K562 (cell line): ENCODE data around the gene ARID3B. TPM values are rescaled to one million over a fixed set of nuclear protein-coding genes. Genes with fewer than 3 reads are reported as not detected.

Experiments
- ATAC-seq: fragments of 200-7000 bp; cut with Tn5 transposase; 3 replicates; pipeline ENCODE4 v1.9.1; 2020; ENCODE audit warnings: moderate library complexity
- BruUV-seq: library from RNA; stranded (reverse); fragments of 400-500 nt; replicated peaks from 2 replicates; lab custom pipeline; 2021; lab: Mats Ljungman, UMichigan
- CTCF ChIA-PET: fragments of 300-600 bp; formaldehyde crosslinking; extraction: SDS; loops from one replicate; lab custom pipeline; 2021; ENCODE audit warnings: low intra/inter-chr PET ratio; lab: Yijun Ruan, JAX
- POLR2A ChIA-PET: fragments of 300-600, 350-650 bp; sonication (Branson Sonifier 250); formaldehyde crosslinking; extraction: SDS; loops from one replicate; lab custom pipeline; 2021; ENCODE audit warnings: antibody characterized with exemption, inconsistent platforms; lab: Yijun Ruan, JAX
- DNase-seq, 4 experiments: peaks; one replicate each; pipeline versions ENCODE4 v3.0.0 to v3.0.0-alpha.2; 2011 to 2018; ENCODE audit warnings: low spot score in 3 of 4, mixed read lengths in 3 of 4; ENCODE audit errors: extremely low read depth in 1 of 4
- FAIRE-seq: peaks from 2 replicates; lab custom pipeline; 2011; peaks lifted over from hg19 to GRCh38; lab: Jason Lieb, UNC
- H2AFZ ChIP-seq: 2 replicates; pipeline ENCODE4 v1.6.0; 2011; ENCODE audit warnings: low read depth, low read length, control low read depth, inconsistent platforms
- H3K27ac ChIP-seq: fragments of 200-600 bp; 3 replicates; pipeline ENCODE4 v1.8.0; 2011; ENCODE audit warnings: low read depth, mild to moderate bottlenecking, control low read depth, inconsistent platforms, low read length, moderate library complexity, mixed read lengths; ENCODE audit errors: extremely low read depth
- H3K27me3 ChIP-seq, 2 experiments: fragments of 300-600 bp in 1 of 2; 2 replicates in 1 of 2; 3 replicates in 1 of 2; pipeline versions ENCODE4 v1.6.0 to v1.8.0; 2011; ENCODE audit warnings: inconsistent platforms in 2 of 2, low read length in 2 of 2, mild to moderate bottlenecking in 1 of 2, mixed read lengths in 1 of 2, moderate library complexity in 1 of 2; ENCODE audit not compliant: control insufficient read depth in 2 of 2, insufficient read depth in 2 of 2
- H3K36me3 ChIP-seq: fragments of 300-600 bp; 3 replicates; pipeline ENCODE4 v1.8.0; 2011; ENCODE audit warnings: mild to moderate bottlenecking, low read length, inconsistent platforms; ENCODE audit not compliant: control insufficient read depth, insufficient read depth
- H3K4me1 ChIP-seq, 2 experiments: fragments of 200-600 bp in 1 of 2; replicated peaks in 1 of 2; 2 replicates in 1 of 2; 3 replicates in 1 of 2; pipeline versions ENCODE4 v1.5.1 to v1.8.0; 2011; ENCODE audit warnings: inconsistent platforms in 2 of 2, low read length in 2 of 2, mild to moderate bottlenecking in 1 of 2, mixed read lengths in 1 of 2, moderate library complexity in 1 of 2; ENCODE audit not compliant: control insufficient read depth in 2 of 2, insufficient read depth in 2 of 2
- H3K4me2 ChIP-seq: 2 replicates; pipeline ENCODE4 v1.6.1; 2011; ENCODE audit warnings: low read length, control low read depth, inconsistent platforms, mixed read lengths; ENCODE audit not compliant: insufficient read depth
- H3K4me3 ChIP-seq: fragments of 200-600 bp; sonication (generic), shearing (Covaris generic); 2 replicates; pipeline ENCODE4 v1.5.1; 2016; ENCODE audit warnings: control low read depth, inconsistent platforms
- H3K79me2 ChIP-seq: fragments of 200-600 bp; 3 replicates; pipeline ENCODE4 v1.8.0; 2011; ENCODE audit warnings: low read length, inconsistent platforms; ENCODE audit not compliant: control insufficient read depth, insufficient read depth
- H3K9ac ChIP-seq, 2 experiments: 2 replicates each; pipeline versions ENCODE4 v1.6.0 to v1.6.1; 2011; ENCODE audit warnings: low read depth in 2 of 2, low read length in 2 of 2, control low read depth in 1 of 2, inconsistent platforms in 1 of 2, mild to moderate bottlenecking in 1 of 2, mixed read lengths in 1 of 2; ENCODE audit not compliant: insufficient read depth in 1 of 2
- H3K9me1 ChIP-seq: one replicate; pipeline ENCODE4 v1.6.0; 2011; ENCODE audit warnings: inconsistent platforms, mild to moderate bottlenecking, low read length, moderate library complexity; ENCODE audit not compliant: control insufficient read depth, insufficient read depth
- H3K9me3 ChIP-seq: replicated peaks from 2 replicates; pipeline ENCODE4 v1.5.1; 2011; ENCODE audit warnings: low read depth, low read length, inconsistent platforms; ENCODE audit not compliant: control insufficient read depth, insufficient read depth
- H4K20me1 ChIP-seq: replicated peaks from 2 replicates; pipeline ENCODE4 v1.6.1; 2011; ENCODE audit warnings: low read length, inconsistent platforms, mixed read lengths; ENCODE audit not compliant: control insufficient read depth, insufficient read depth
- EZH2 ChIP-seq: IDR thresholded peaks from 2 replicates; pipeline ENCODE4 v1.6.1; 2012; ENCODE audit warnings: low read depth, mild to moderate bottlenecking, inconsistent platforms, low read length, borderline replicate concordance
- HCFC1 ChIP-seq: IDR thresholded peaks from 2 replicates; pipeline ENCODE4 v1.6.1; 2012; ENCODE audit warnings: low read depth, low read length, improper control_type of control experiment
- HDAC8 ChIP-seq: fragments of 450-650 bp; IDR thresholded peaks from 2 replicates; pipeline ENCODE4 v1.6.1; 2016; ENCODE audit warnings: mild to moderate bottlenecking, missing genetic modification characterization, moderate library complexity, missing compliant biosample characterization
- SAFB ChIP-seq: fragments of 200-400 bp; formaldehyde crosslinking; IDR thresholded peaks from 2 replicates; pipeline ENCODE4 v1.6.1; 2017; ENCODE audit warnings: low read depth, low read length, borderline replicate concordance
- ZBTB8A ChIP-seq: fragments of 450-650 bp; IDR thresholded peaks from 2 replicates; pipeline ENCODE4 v1.6.1; 2018; ENCODE audit warnings: mild to moderate bottlenecking, moderate library complexity; ENCODE audit not compliant: partially characterized antibody
- ZNF253 ChIP-seq: fragments of 250-450 bp; sonication (Bioruptor Pico); conservative IDR thresholded peaks from 2 replicates; pipeline ENCODE4 v1.6.1; 2021; ENCODE audit warnings: mild to moderate bottlenecking
- ZNF280A ChIP-seq: fragments of 450-650 bp; IDR thresholded peaks from 2 replicates; pipeline ENCODE4 v1.6.1; 2018; ENCODE audit warnings: mild to moderate bottlenecking, low read depth; ENCODE audit not compliant: partially characterized antibody
- WGBS: fragments of 100-300 bp; shearing (Covaris generic); methylation state at CpG from one replicate; pipeline ENCODE4 v1.1.6; 2016; ENCODE audit warnings: low coverage, mixed read lengths; ENCODE audit not compliant: insufficient coverage; ENCODE audit errors: missing lambda C conversion rate; 5-methylcytosine and 5-hydroxymethylcytosine counted together
- in situ Hi-C: fragments of 300-500 bp; cut with MboI; formaldehyde crosslinking; loops from 4 replicates; pipeline ENCODE4 v1.15.0; 2018; ENCODE audit warnings: inconsistent platforms, mixed read lengths
- intact Hi-C: fragments of 100-400 bp; cut with micrococcal nuclease; formaldehyde crosslinking; loops from 2 replicates; pipeline ENCODE4 v1.14.2; 2022
- polyA plus RNA-seq, 8 experiments: library from polyadenylated mRNA; depleted of rRNA in 4 of 8; stranded (reverse) in 5 of 8; unstranded in 3 of 8; fragments of >200 nt; fragmentation: Nextera tagmentation in 2 of 8; fragmentation: Illumina TruSeq in 1 of 8; extraction: Ambion mirVana in 2 of 8; extraction: Trizol in 1 of 8; gene quantifications; 2 replicates each; pipeline versions ENCODE4 v1.2.1 to v1.2.3, GENCODE V29; 2011 to 2014; ENCODE audit warnings: inconsistent platforms in 1 of 8, missing spikeins in 1 of 8
- total RNA-seq, 7 experiments: library from RNA; depleted of rRNA in 6 of 7; stranded (reverse); fragments of >200 nt in 6 of 7; fragmentation: Illumina TruSeq in 2 of 7; extraction: Trizol in 2 of 7; gene quantifications; 2 replicates each; pipeline versions ENCODE4 v1.2.1 to v1.2.3, GENCODE V29; 2011 to 2021; ENCODE audit warnings: low replicate concordance in 1 of 7

The ARID3B gene
- total and polyA plus RNA-seq, 9 of the 15 experiments (the other 6 are each of a cell fraction or from before 2014, with no cell fraction given): 0.32 to 15.1 (median 7.1) TPM

GRCh38 chr15:74593122-74593521, 52.1 kb downstream of the ARID3B start:
- ChIA-PET CTCF (no interaction called here), POLR2A (interaction anchor here (1.4 kb wide), 1 partner anchor 10 kb away, joined by 3 read pairs; no protein-coding TSS in a partner anchor)
- no TSS peak for BruUV-seq
- Histone ChIP-seq H4K20me1 (peaks cover 3% of the 10 kb centered on the region; the same call in 1 of the 2 replicates), H3K79me2 (no peaks in the 10 kb centered on the region), H3K4me1 (peaks cover 8 to 13% of the 10 kb centered on the region in 2 experiments; a peak in 4 of 5 replicates), H2AFZ (no peak overlapping the region), H3K27ac (no peak overlapping the region), H3K27me3 (no peaks in the 10 kb centered on the region), H3K4me2 (no peak overlapping the region), H3K9me3 (no peaks in the 10 kb centered on the region), H3K4me3 (no peak overlapping the region), H3K36me3 (peaks cover 9% of the 10 kb centered on the region; the same call in 2 of the 3 replicates), H3K9me1 (no peaks in the 10 kb centered on the region), H3K9ac (peak overlapping the region in 1 of 2 experiments; percentile 18; a peak in 2 of 4 replicates)
- ATAC-seq (no peak), DNase-seq (no peak), FAIRE-seq (no peak)
- intact Hi-C loops (no loop called here), in situ Hi-C loops (no loop called here)
- TF ChIP-seq ZNF280A (no peak), EZH2 (no peak), SAFB (no peak), ZNF253 (CRISPR knock-in tag) (no peak), HCFC1 (no peak), ZBTB8A (no peak), HDAC8 (tag) (no peak)
- WGBS: 68% methylated on average over 7 of the region's 7 CpGs
